BJ (cell line): Measurements from ENCODE around the gene SH2D3A. TPM values are rescaled to one million over a fixed set of nuclear protein-coding genes. Genes with fewer than 3 reads are reported as not detected.
"Not testable (repeated sequence)": the region's sequence is repeated elsewhere in the genome, so short reads cannot be mapped to it uniquely, and the experiment has no call there.

ENCODE experiments used
- CTCF ChIA-PET: fragments of 350-600 bp; formaldehyde crosslinking; extraction: SDS; loops from one replicate; lab custom pipeline; 2021; ENCODE audit warnings: antibody characterized with exemption, inconsistent platforms; lab: Yijun Ruan, JAX
- POLR2A ChIA-PET: fragments of 300-600 bp; sonication (Branson Sonifier 250); formaldehyde crosslinking; extraction: SDS; loops from one replicate; lab custom pipeline; 2021; ENCODE audit warnings: antibody characterized with exemption; lab: Charles Lee
- DNase-seq: peaks from one replicate; pipeline ENCODE4 v3.0.0-alpha.2; 2011; ENCODE audit warnings: low read depth
- H3K27me3 ChIP-seq: 2 replicates; pipeline ENCODE4 v1.6.0; 2011; ENCODE audit warnings: low read length; ENCODE audit not compliant: control insufficient read depth, insufficient read depth
- H3K36me3 ChIP-seq: 2 replicates; pipeline ENCODE4 v1.5.1; 2011; ENCODE audit warnings: low read length; ENCODE audit not compliant: control insufficient read depth, insufficient read depth
- H3K4me3 ChIP-seq: 2 replicates; pipeline ENCODE4 v1.5.1; 2011; ENCODE audit warnings: low read depth, mild to moderate bottlenecking, control low read depth, low read length
- polyA plus RNA-seq: library from polyadenylated mRNA; depleted of rRNA; stranded (reverse); fragments of >200 nt; gene quantifications from 2 replicates; pipeline ENCODE4 v1.2.3, GENCODE V29; 2011
- TF ChIP-seq, protein P1 (sequence below): IDR thresholded peaks from 2 replicates; pipeline ENCODE4 v1.5.1; 2011; ENCODE audit warnings: low read depth, mild to moderate bottlenecking, control low read depth, inconsistent platforms, low read length, moderate library complexity; ENCODE audit not compliant: insufficient read depth

SH2D3A gene
- polyA plus RNA-seq, 1 experiment: 0.07 TPM

- no peaks in the 10 kb centered on the region for H3K36me3 ChIP-seq
- no peak overlapping the region for H3K4me3 ChIP-seq
- POLR2A ChIA-PET: no interaction called here
- no peak for DNase-seq
- TF ChIP-seq, protein P1, sequence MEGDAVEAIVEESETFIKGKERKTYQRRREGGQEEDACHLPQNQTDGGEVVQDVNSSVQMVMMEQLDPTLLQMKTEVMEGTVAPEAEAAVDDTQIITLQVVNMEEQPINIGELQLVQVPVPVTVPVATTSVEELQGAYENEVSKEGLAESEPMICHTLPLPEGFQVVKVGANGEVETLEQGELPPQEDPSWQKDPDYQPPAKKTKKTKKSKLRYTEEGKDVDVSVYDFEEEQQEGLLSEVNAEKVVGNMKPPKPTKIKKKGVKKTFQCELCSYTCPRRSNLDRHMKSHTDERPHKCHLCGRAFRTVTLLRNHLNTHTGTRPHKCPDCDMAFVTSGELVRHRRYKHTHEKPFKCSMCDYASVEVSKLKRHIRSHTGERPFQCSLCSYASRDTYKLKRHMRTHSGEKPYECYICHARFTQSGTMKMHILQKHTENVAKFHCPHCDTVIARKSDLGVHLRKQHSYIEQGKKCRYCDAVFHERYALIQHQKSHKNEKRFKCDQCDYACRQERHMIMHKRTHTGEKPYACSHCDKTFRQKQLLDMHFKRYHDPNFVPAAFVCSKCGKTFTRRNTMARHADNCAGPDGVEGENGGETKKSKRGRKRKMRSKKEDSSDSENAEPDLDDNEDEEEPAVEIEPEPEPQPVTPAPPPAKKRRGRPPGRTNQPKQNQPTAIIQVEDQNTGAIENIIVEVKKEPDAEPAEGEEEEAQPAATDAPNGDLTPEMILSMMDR: no peak
- CTCF ChIA-PET: no interaction called here
- peaks cover 2% of the 10 kb centered on the region; the same call in 1 of the 2 replicates for H3K27me3 ChIP-seq
These were observed 55.6 kb downstream of the SH2D3A start for GRCh38 chr19:6711605-6712004.

DNA sequence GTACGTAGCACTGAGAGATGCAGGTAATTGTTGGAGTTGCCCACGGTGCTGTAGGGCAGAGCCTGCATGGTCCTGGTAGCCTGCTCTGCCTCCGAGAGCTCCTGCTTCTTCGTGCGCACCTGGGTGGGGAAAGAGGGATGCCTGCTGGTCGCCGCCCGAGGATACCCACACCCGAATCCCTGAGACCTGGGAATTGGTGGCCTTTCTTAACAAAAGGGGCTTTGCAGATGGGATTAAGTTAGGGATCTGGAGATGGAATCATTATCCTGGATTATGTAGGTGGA is 56.2 kb downstream of the SH2D3A start:
- TF ChIP-seq, protein P1: no peak
- Histone ChIP-seq H3K36me3 (no peaks in the 10 kb centered on the region), H3K4me3 (no peak overlapping the region), H3K27me3 (peaks cover 2% of the 10 kb centered on the region; the same call in 1 of the 2 replicates)
- ChIA-PET CTCF (no interaction called here), POLR2A (no interaction called here)
- no peak for DNase-seq

DNA sequence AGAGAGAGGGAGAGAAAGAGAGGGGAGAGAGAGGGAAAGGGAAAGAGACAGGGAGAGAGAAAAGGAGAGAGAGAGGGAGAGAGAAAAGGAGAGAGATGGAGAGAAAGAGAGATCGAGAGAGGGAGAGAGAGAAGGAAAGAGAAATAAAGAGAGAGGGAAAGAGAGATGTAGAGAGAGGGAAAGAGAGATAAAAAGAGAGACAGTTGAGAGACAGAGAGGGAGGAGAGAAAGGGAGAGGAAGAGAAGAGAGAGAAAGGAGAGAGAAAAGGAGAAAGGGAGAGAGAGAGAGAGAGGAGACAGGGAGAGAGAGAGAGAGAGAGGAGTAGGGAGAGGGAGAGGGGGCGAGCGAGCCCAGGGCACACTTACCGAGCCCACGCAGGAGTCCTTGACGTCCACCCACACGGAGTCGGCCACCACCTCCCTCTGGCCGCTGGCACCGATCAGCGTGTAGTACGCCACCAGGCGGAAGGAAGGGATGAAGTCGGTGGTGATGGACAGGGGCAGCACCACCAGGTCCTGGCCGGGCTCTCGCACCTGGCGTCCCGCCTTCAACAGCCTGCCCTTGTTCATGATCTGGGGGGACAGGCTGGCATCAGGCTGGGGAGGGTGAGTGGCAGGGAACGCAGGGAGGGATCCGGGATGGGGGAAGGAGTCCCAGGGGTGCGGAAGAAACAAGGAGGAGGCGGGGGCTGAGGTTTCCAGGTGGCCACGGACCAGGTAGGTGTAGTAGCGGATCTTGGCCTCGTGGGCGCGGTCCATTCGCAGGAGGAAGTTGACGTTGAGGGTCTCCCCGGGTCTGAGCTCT is 56.8 kb downstream of the SH2D3A start:
- ChIA-PET POLR2A (no interaction called here), CTCF (no interaction called here)
- H3K27me3 ChIP-seq: peaks cover 2% of the 10 kb centered on the region; the same call in 1 of the 2 replicates
- TF ChIP-seq, protein P1: no peak
- H3K36me3 ChIP-seq: no peaks in the 10 kb centered on the region
- DNase-seq: no peak
- no peak overlapping the region for H3K4me3 ChIP-seq

DNA sequence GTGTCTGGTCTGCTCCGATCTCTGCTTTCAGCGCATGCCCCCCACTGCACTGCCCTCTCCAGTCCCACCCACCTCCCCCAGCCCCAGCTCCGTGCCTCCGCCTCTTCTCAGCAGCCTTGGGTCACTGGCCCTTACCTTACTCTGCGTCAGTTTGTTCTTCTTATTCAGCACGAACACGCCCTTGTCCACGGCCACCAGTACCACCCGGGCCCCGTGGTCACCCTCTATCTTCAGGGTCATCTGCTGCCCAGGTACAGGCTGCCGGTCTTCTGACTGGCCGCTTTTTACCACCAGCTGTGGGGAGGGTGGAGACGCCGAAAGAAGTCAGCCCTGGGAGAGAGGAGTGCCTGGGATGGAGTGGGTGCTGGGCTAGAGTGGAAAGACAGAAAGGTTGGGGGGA is 57.7 kb downstream of the SH2D3A start:
- ChIA-PET CTCF (no interaction called here), POLR2A (no interaction called here)
- Histone ChIP-seq H3K36me3 (no peaks in the 10 kb centered on the region), H3K4me3 (no peak overlapping the region), H3K27me3 (peaks cover 2% of the 10 kb centered on the region; the same call in 1 of the 2 replicates)
- TF ChIP-seq, protein P1: no peak
- DNase-seq: no peak

DNA sequence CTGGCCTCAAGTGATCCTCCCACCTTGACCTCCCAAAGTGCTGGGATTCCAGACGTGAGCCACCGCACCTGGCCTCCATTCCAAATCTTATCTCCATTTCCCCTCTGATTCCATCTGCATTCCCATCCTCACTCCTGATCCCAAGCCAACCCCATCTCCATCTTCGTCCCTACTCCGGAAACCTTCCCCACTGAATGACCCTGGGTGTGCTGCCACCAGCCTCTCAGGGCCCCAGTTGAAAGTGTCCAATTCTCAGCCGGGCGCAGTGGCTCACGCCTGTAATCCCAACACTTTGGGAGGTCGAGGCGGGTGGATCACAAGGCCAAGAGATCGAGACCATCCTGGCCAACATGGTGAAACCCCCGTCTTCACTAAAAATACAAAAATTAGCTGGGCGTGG is 58.3 kb downstream of the SH2D3A start:
- H3K36me3 ChIP-seq, H3K4me3 ChIP-seq, POLR2A ChIA-PET, DNase-seq, CTCF ChIA-PET, H3K27me3 ChIP-seq: not testable (repeated sequence)

GRCh38 chr19:6708346-6708745 is 58.9 kb downstream of the SH2D3A start:
- ChIA-PET CTCF (no interaction called here), POLR2A (no interaction called here)
- H3K27me3 ChIP-seq: peaks cover 2% of the 10 kb centered on the region; the same call in 1 of the 2 replicates
- no peak for DNase-seq
- H3K4me3 ChIP-seq: no peak overlapping the region
- TF ChIP-seq, protein P1: no peak
- no peaks in the 10 kb centered on the region for H3K36me3 ChIP-seq
